Vagina (tissue), 2 donors: ENCODE data around the gene SH3RF1. TPM values are rescaled to one million over a fixed set of nuclear protein-coding genes. Genes with fewer than 3 reads are reported as not detected.
"Not testable (repeated sequence)": the region's sequence is repeated elsewhere in the genome, so short reads cannot be mapped to it uniquely, and the experiment has no call there.

Source experiments
- DNase-seq, 2 donors: peaks; one replicate each; pipeline ENCODE4 v3.0.0-alpha.2; 2017; ENCODE audit errors: extremely low spot score in 2 of 2
- H3K27ac ChIP-seq: fragments of 200-600 bp; sonication (generic); one replicate; pipeline ENCODE4 v1.5.1; 2019
- H3K27me3 ChIP-seq: fragments of 200-600 bp; sonication (generic); one replicate; pipeline ENCODE4 v1.5.1; 2019
- H3K36me3 ChIP-seq, 2 donors: fragments of 200-600 bp; sonication (generic); one replicate each; pipeline ENCODE4 v1.5.1; 2017 to 2019
- H3K4me1 ChIP-seq: fragments of 200-600 bp; sonication (generic); one replicate; pipeline ENCODE4 v1.5.1; 2019
- H3K4me3 ChIP-seq, 2 donors: fragments of 200-600 bp; sonication (generic); 1 replicate in 1 of 2; 2 replicates in 1 of 2; pipeline ENCODE4 v1.5.1; 2016 to 2019
- H3K9me3 ChIP-seq: fragments of 200-600 bp; sonication (generic); one replicate; pipeline ENCODE4 v1.5.1; 2019
- POLR2A ChIP-seq, 2 donors: fragments of 450-650 bp; IDR thresholded peaks; one replicate each; pipeline ENCODE4 v1.6.1; 2017; ENCODE audit warnings: antibody characterized with exemption in 2 of 2, mild to moderate bottlenecking in 2 of 2, moderate library complexity in 2 of 2
- POLR2AphosphoS5 ChIP-seq, 2 donors: sonication (generic); formaldehyde crosslinking; IDR thresholded peaks; one replicate each; pipeline ENCODE4 v1.9.0; 2017; ENCODE audit warnings: antibody characterized with exemption in 2 of 2, mild to moderate bottlenecking in 2 of 2, low read depth in 1 of 2; ENCODE audit not compliant: insufficient read depth in 1 of 2
- intact Hi-C: fragments of 100-400 bp; cut with DNase I; formaldehyde crosslinking; loops from one replicate; pipeline ENCODE4 v1.15.1; 2023
- total RNA-seq: library from RNA; depleted of rRNA; stranded (reverse); fragments of >200 nt; gene quantifications from one replicate; pipeline ENCODE4 v1.2.3, GENCODE V29; 2016
- TF ChIP-seq, protein P1 (sequence below), 3 experiments: fragments of 450-650 bp in 2 of 3; fragments of 200-600 bp in 1 of 3; sonication (generic) in 1 of 3; IDR thresholded peaks; one replicate each; pipeline ENCODE4 v1.5.1; 2017 to 2019; ENCODE audit warnings: antibody characterized with exemption in 3 of 3, mild to moderate bottlenecking in 2 of 3, moderate library complexity in 2 of 3

SH3RF1 gene
- total RNA-seq, 1 donor from 2014 or later: 16.0 TPM

DNA sequence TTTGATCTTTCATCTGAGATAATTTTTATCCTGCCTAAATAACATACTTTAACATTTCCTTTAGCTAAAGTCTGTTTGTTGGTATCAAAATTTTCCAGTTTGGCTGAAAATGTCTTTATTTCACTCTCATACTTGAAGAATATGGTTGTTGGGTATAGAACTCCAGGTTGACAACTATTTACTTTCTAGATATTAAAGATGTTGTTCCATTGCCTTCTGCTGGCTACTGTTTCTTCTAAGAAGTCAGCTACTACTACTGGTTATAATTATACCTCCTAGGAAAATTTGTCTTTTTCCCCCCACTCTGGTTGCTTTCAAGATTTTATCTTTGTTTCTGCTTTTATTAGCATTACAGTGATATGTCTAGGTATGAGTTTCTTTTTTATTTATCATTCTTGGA lies 75.7 kb downstream of the SH3RF1 start:
- Histone ChIP-seq H3K9me3 (no peaks in the 10 kb centered on the region), H3K27me3 (no peaks in the 10 kb centered on the region), H3K27ac (no peak overlapping the region), H3K4me1 (peaks cover under 1% of the 10 kb centered on the region), H3K36me3 (no peaks in the 10 kb centered on the region), H3K4me3 (no peak overlapping the region)
- DNase-seq: no peak
- TF ChIP-seq POLR2A (IDR thresholded peaks at IDR 0.05) (no peak), POLR2AphosphoS5 (IDR thresholded peaks at IDR 0.05; ENCODE audit: insufficient read depth in 1 of 2, low read depth in 1 of 2) (no peak)
- TF ChIP-seq, protein P1, sequence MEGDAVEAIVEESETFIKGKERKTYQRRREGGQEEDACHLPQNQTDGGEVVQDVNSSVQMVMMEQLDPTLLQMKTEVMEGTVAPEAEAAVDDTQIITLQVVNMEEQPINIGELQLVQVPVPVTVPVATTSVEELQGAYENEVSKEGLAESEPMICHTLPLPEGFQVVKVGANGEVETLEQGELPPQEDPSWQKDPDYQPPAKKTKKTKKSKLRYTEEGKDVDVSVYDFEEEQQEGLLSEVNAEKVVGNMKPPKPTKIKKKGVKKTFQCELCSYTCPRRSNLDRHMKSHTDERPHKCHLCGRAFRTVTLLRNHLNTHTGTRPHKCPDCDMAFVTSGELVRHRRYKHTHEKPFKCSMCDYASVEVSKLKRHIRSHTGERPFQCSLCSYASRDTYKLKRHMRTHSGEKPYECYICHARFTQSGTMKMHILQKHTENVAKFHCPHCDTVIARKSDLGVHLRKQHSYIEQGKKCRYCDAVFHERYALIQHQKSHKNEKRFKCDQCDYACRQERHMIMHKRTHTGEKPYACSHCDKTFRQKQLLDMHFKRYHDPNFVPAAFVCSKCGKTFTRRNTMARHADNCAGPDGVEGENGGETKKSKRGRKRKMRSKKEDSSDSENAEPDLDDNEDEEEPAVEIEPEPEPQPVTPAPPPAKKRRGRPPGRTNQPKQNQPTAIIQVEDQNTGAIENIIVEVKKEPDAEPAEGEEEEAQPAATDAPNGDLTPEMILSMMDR (IDR thresholded peaks at IDR 0.05): no peak
- intact Hi-C loops: no loop called here

- H3K27me3 ChIP-seq, H3K36me3 ChIP-seq, H3K4me1 ChIP-seq, H3K27ac ChIP-seq, intact Hi-C loops, DNase-seq, H3K4me3 ChIP-seq, H3K9me3 ChIP-seq: not testable (repeated sequence)
Measured at GRCh38 chr4:169189968-169190367, 80.8 kb downstream of the SH3RF1 start.

DNA sequence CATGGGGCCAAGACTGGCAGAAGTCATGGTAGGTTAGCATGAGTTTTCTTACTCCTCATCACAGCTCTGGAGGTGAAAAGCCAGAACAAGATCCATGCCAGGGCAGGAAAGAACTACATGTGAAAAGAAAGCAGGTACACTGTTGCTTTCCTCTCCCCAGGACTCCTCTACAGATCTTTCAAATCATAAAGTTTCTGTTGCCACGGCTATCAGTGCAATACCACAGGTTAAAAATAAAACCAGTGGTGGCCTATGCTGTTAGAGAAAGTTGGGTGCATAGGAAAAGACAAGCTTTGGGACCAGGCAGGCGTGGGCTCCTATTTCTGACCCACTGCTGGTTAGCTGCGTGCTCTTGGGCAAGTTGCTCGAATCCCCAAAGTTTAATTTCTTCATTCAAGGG lies 81.4 kb downstream of the SH3RF1 start:
- H3K4me3 ChIP-seq: no peak overlapping the region
- no peak for DNase-seq
- no peak overlapping the region for H3K27ac ChIP-seq
- TF ChIP-seq POLR2A (IDR thresholded peaks at IDR 0.05) (no peak), POLR2AphosphoS5 (IDR thresholded peaks at IDR 0.05; ENCODE audit: insufficient read depth in 1 of 2, low read depth in 1 of 2) (no peak)
- TF ChIP-seq, protein P1 (IDR thresholded peaks at IDR 0.05): no peak
- peaks cover 7% of the 10 kb centered on the region for H3K4me1 ChIP-seq
- H3K36me3 ChIP-seq: no peaks in the 10 kb centered on the region
- no peaks in the 10 kb centered on the region for H3K9me3 ChIP-seq
- H3K27me3 ChIP-seq: no peaks in the 10 kb centered on the region
- intact Hi-C loops: no loop called here

- Histone ChIP-seq H3K4me3 (no peak overlapping the region), H3K4me1 (peaks cover 14% of the 10 kb centered on the region), H3K27me3 (no peaks in the 10 kb centered on the region), H3K36me3 (no peaks in the 10 kb centered on the region), H3K9me3 (no peaks in the 10 kb centered on the region), H3K27ac (no peak overlapping the region)
- no peak for DNase-seq
- TF ChIP-seq POLR2A (IDR thresholded peaks at IDR 0.05): no peak
- TF ChIP-seq POLR2AphosphoS5 (IDR thresholded peaks at IDR 0.05; ENCODE audit: insufficient read depth in 1 of 2, low read depth in 1 of 2): no peak
- intact Hi-C loops: no loop called here
Measured at GRCh38 chr4:169188204-169188603, 82.6 kb downstream of the SH3RF1 start.

DNA sequence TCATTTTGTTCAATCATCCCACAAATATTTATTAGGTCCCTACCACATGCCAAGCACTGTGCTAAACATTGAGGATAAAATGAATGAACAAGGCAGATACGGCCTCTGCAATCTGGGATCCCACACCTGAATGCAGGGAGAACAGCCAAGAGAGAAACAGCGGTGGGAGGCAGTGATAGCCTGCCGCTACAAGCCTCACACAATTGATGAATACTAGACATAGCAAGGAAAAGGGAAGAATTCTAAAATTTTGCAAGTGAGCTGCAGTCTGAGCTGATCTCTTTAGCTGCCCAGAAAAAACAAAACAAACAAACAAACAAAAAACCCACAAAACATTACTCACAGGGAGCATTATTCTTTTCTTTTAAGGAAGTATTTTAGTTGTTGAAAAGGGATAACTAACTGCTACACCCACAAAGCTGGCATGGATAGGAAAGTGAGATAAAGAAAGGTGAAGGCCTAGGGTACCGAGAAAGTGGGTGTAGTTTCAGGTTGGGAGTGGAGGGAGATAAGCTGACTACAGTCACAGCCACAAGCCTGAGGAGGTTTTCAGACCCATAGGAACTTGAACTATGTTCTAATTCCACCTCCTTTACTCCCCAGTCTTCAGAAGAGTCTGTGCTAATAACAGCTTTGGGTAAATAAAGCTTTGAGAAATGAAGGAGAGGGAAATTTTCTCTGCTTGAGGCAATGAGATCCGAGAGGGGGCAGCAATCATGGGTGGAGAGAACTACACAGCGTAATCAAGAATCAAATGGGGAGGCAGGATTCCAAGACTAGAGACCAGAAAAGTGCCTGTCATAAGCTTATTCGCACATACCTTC lies 85.4 kb downstream of the SH3RF1 start:
- no peak overlapping the region for H3K4me3 ChIP-seq
- DNase-seq: no peak
- H3K27me3 ChIP-seq: no peaks in the 10 kb centered on the region
- H3K4me1 ChIP-seq: peaks cover 15% of the 10 kb centered on the region
- H3K9me3 ChIP-seq: no peaks in the 10 kb centered on the region
- intact Hi-C loops: no loop called here
- TF ChIP-seq, protein P1 (IDR thresholded peaks at IDR 0.05): no peak
- TF ChIP-seq POLR2AphosphoS5 (IDR thresholded peaks at IDR 0.05; ENCODE audit: insufficient read depth in 1 of 2, low read depth in 1 of 2): no peak
- no peak overlapping the region for H3K27ac ChIP-seq
- no peaks in the 10 kb centered on the region for H3K36me3 ChIP-seq

DNA sequence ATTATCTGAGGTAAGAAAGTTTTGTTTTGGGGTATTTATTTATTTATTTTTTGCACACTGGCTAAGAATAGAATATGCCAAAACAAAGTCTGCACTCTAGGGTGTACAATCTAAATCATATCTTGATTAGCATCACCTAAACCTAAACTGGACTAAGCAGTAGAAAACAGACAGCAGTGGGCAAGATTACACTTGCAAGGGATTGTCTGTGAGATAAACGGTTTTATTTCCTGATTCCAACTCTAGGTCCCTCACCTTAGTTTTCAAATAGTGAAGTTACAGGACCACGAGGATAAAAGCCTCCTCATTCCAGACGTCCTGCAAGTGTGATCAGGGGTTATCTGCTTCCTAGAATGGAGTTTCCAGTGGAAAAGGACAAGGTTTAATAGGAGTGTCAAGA lies 86.1 kb downstream of the SH3RF1 start:
- Histone ChIP-seq H3K4me1 (peaks cover 21% of the 10 kb centered on the region), H3K9me3 (no peaks in the 10 kb centered on the region), H3K36me3 (no peaks in the 10 kb centered on the region), H3K27ac (no peak overlapping the region), H3K27me3 (no peaks in the 10 kb centered on the region), H3K4me3 (no peak overlapping the region)
- intact Hi-C loops: no loop called here
- TF ChIP-seq POLR2A (IDR thresholded peaks at IDR 0.05) (no peak), POLR2AphosphoS5 (IDR thresholded peaks at IDR 0.05; ENCODE audit: insufficient read depth in 1 of 2, low read depth in 1 of 2) (no peak)
- TF ChIP-seq, protein P1 (IDR thresholded peaks at IDR 0.05): no peak
- no peak for DNase-seq
